HG03575 (cell line): ENCODE measurements around the gene HLA-DQB2.
"Not testable (repeated sequence)": the region's sequence is repeated elsewhere in the genome, so short reads cannot be mapped to it uniquely, and the experiment has no call there.

Experiments used
- ATAC-seq: cut with Tn5 transposase; IDR thresholded peaks from one replicate; pipeline ENCODE4 v1.9.1; 2021; ENCODE audit not compliant: unreplicated experiment, insufficient number of reproducible peaks, low FRiP score; ENCODE audit errors: extremely low read depth

Gene HLA-DQB2

GRCh38 chr6:32763421-32763820 lies at the start of gene HLA-DQB2:
Gene HLA-DQB2, minus strand, starts transcription at chr6:32763532. Its CDS starts 62 bp downstream, at chr6:32763470.
- ATAC-seq: no peak

GRCh38 chr6:32809171-32809570 lies 45.8 kb upstream of the HLA-DQB2 start:
- no peak for ATAC-seq

- no peak for ATAC-seq
Observed at GRCh38 chr6:32807020-32807580, 43.8 kb upstream of the HLA-DQB2 start.

- not testable (repeated sequence) for ATAC-seq
Observed at GRCh38 chr6:32805404-32805803, 42.1 kb upstream of the HLA-DQB2 start.

- no peak for ATAC-seq
Observed at GRCh38 chr6:32803416-32803815, 40.1 kb upstream of the HLA-DQB2 start.

GRCh38 chr6:32799740-32800139 lies 36.4 kb upstream of the HLA-DQB2 start:
- ATAC-seq: no peak

- no peak for ATAC-seq
Observed at GRCh38 chr6:32799168-32799567, 35.8 kb upstream of the HLA-DQB2 start.

- ATAC-seq: no peak
Observed at GRCh38 chr6:32796848-32797776, 33.8 kb upstream of the HLA-DQB2 start.

GRCh38 chr6:32794510-32794909 lies 31.2 kb upstream of the HLA-DQB2 start:
- ATAC-seq: no peak

DNA sequence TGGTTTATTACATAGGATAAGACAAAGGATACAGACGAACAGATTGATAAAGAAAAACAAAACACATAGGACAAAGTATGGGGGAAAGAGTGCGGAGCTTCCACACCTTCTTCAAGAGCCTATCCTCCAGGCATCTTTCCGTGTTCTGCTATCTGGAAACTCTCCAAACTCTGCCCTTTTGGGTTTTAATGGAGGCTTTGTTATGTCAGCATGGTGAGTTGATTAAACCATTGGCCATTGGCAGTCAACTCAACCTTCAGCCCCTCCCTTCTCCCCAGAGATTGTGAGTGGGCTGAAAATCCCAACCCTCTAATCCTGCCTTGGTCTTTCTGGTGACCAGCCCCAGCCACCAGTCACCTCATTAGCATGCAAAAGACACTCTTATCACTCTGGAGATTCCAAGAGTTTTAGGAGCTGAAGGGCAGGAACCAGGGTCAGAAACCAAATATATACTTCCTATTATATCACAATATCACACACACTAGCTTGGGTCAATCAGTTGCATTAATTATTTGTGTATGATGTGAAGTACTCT lies 29.6 kb upstream of the HLA-DQB2 start:
- ATAC-seq: no peak

GRCh38 chr6:32790306-32790705 lies 27.0 kb upstream of the HLA-DQB2 start:
- ATAC-seq: no peak

DNA sequence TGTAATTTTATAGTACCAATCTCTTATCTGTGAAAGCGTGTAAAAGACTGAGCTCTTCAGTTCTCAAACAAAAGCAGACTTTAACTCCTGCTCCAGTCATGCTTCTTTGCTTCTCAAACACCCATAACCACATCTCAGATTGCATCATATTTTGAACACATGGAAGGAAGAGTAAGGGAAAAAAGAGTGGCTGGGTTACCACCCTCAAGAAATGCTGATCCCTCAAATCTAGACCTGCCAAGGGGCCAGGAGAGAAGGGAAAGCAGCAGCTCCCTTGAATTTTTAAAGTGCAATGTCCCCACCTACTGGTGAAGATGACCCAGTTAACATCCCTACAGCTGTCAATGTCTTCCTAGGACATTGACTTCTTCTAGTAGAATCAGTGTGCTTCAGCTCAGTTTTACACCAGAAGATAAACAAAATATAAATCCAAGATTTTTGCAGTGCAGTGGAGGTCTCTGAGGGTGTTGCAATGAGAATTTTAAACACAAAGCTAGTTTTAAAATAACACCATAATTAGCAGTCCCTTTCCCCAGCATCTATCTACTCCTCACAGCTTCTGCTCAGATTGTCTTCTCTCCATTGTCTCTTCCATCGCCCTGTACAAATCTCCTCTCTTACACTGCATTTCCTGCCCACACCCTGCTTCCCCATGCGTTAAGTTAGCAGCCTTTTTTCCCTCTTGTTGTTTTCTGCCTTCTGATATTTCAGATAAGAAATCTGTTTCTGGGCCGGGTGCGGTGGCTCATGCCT lies 22.6 kb upstream of the HLA-DQB2 start:
- ATAC-seq: no peak

- ATAC-seq: not testable (repeated sequence)
Observed at GRCh38 chr6:32782923-32783322, 19.6 kb upstream of the HLA-DQB2 start.

GRCh38 chr6:32779036-32779435 lies 15.7 kb upstream of the HLA-DQB2 start:
- no peak for ATAC-seq

DNA sequence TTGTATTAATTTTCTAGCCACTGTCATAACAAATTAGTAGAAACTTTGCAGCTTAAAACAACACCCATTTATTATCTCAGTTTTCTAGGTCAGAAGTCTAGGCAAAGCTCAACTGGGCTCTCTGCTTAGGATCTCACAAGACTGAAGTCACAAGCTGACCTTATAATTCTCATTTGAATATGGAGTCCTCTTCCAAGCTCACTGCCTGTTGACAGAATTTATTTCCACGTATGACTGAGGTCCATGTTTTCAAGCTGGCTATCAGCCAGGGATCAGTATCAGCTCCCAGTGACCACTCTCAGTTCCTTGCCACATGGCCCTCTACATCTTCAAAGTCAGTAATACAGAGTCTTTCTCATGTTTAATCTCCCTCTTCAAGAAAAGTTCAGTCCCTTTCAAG lies 11.7 kb upstream of the HLA-DQB2 start:
- ATAC-seq: no peak

- ATAC-seq: no peak
Observed at GRCh38 chr6:32774426-32774825, 11.1 kb upstream of the HLA-DQB2 start.

- no peak for ATAC-seq
Observed at GRCh38 chr6:32772656-32773055, 9.3 kb upstream of the HLA-DQB2 start.

DNA sequence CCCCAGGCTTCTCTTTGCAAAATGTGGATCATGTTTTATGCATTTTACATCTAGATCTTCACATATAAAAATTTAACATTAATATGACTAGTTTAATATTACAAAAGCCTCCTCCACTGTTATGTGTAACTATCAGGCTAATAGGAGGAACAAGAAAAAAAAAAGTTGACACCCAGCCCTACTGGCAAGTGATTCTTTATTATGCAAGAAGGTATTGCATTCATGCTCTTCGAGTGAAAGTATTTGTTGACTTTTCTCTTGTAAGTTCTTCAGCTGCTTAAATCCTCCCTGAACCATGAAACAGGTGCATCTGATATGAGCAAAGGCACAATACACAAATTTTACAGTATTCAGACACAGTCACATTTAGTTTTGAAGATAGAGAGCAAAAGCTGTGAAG lies 716 bp upstream of the HLA-DQB2 start:
- ATAC-seq: no peak

GRCh38 chr6:32761548-32761947 lies 1.8 kb downstream of the HLA-DQB2 start:
- no peak for ATAC-seq
